ENCODE results near the gene TPH1.

Gene TPH1

GRCh38 chr11:18046116-18046777 lies at the start of gene TPH1:
TSS of gene TPH1 (minus strand) at chr11:18046269. CDS start at chr11:18040762, 5,507 bp downstream.
- peaks cover 36% of the 10 kb centered on the region for H3K27me3 ChIP-seq (ENCODE audit: control insufficient read depth, insufficient read depth, low read length)
- no peaks in the 10 kb centered on the region for H3K36me3 ChIP-seq (ENCODE audit: control insufficient read depth, low read depth, low read length)
- H3K9ac ChIP-seq (ENCODE audit: low read length) = no peak within 1 kb of the TSS
- H3K4me1 ChIP-seq (ENCODE audit: control insufficient read depth, low read depth, low read length) = no peaks in the 10 kb centered on the region
- H3K9me3 ChIP-seq (ENCODE audit: control insufficient read depth, low read depth, low read length) = no peaks in the 10 kb centered on the region
- H3K27ac ChIP-seq (ENCODE audit: low read length) = no peak within 1 kb of the TSS
- H3K4me3 ChIP-seq (ENCODE audit: low read length) = peak within 1 kb of the TSS; percentile 46

- H3K9me3 ChIP-seq (ENCODE audit: control insufficient read depth, low read depth, low read length) = no peaks in the 10 kb centered on the region
- H3K9ac ChIP-seq (ENCODE audit: low read length) = no peak overlapping the region
- peaks cover 81% of the 10 kb centered on the region for H3K36me3 ChIP-seq (ENCODE audit: control insufficient read depth, low read depth, low read length)
- no peak overlapping the region for H3K27ac ChIP-seq (ENCODE audit: low read length)
- no peak overlapping the region for H3K4me3 ChIP-seq (ENCODE audit: low read length)
- H3K27me3 ChIP-seq (ENCODE audit: control insufficient read depth, insufficient read depth, low read length) = no peaks in the 10 kb centered on the region
- no peaks in the 10 kb centered on the region for H3K4me1 ChIP-seq (ENCODE audit: control insufficient read depth, low read depth, low read length)
Observed at GRCh38 chr11:18093959-18094358, 47.9 kb upstream of the TPH1 start.

- peaks cover 87% of the 10 kb centered on the region for H3K36me3 ChIP-seq (ENCODE audit: control insufficient read depth, low read depth, low read length)
- no peak overlapping the region for H3K4me3 ChIP-seq (ENCODE audit: low read length)
Observed at GRCh38 chr11:18091731-18092130, 45.7 kb upstream of the TPH1 start.

GRCh38 chr11:18088966-18089365 lies 42.9 kb upstream of the TPH1 start:
- Histone ChIP-seq H3K36me3 (ENCODE audit: control insufficient read depth, low read depth, low read length) (peaks cover 80% of the 10 kb centered on the region), H3K4me1 (ENCODE audit: control insufficient read depth, low read depth, low read length) (no peaks in the 10 kb centered on the region), H3K9me3 (ENCODE audit: control insufficient read depth, low read depth, low read length) (no peaks in the 10 kb centered on the region), H3K27me3 (ENCODE audit: control insufficient read depth, insufficient read depth, low read length) (no peaks in the 10 kb centered on the region), H3K9ac (ENCODE audit: low read length) (no peak overlapping the region), H3K4me3 (ENCODE audit: low read length) (no peak overlapping the region), H3K27ac (ENCODE audit: low read length) (no peak overlapping the region)

More at GRCh38 chr11:18091731-18092130, 45.7 kb upstream of the TPH1 start:
- no peak overlapping the region for H3K27ac ChIP-seq (ENCODE audit: low read length)
- H3K4me1 ChIP-seq (ENCODE audit: control insufficient read depth, low read depth, low read length) = no peaks in the 10 kb centered on the region
- H3K9ac ChIP-seq (ENCODE audit: low read length) = no peak overlapping the region
- H3K27me3 ChIP-seq (ENCODE audit: control insufficient read depth, insufficient read depth, low read length) = no peaks in the 10 kb centered on the region
- no peaks in the 10 kb centered on the region for H3K9me3 ChIP-seq (ENCODE audit: control insufficient read depth, low read depth, low read length)

GRCh38 chr11:18088366-18088765 lies 42.3 kb upstream of the TPH1 start:
- no peaks in the 10 kb centered on the region for H3K27me3 ChIP-seq (ENCODE audit: control insufficient read depth, insufficient read depth, low read length)
- H3K4me3 ChIP-seq (ENCODE audit: low read length) = no peak overlapping the region
- peaks cover 74% of the 10 kb centered on the region for H3K36me3 ChIP-seq (ENCODE audit: control insufficient read depth, low read depth, low read length)
- no peaks in the 10 kb centered on the region for H3K4me1 ChIP-seq (ENCODE audit: control insufficient read depth, low read depth, low read length)
- H3K9me3 ChIP-seq (ENCODE audit: control insufficient read depth, low read depth, low read length) = no peaks in the 10 kb centered on the region
- H3K27ac ChIP-seq (ENCODE audit: low read length) = no peak overlapping the region
- H3K9ac ChIP-seq (ENCODE audit: low read length) = no peak overlapping the region

- no peak overlapping the region for H3K9ac ChIP-seq (ENCODE audit: low read length)
- H3K36me3 ChIP-seq (ENCODE audit: control insufficient read depth, low read depth, low read length) = peaks cover 51% of the 10 kb centered on the region
- H3K4me3 ChIP-seq (ENCODE audit: low read length) = no peak overlapping the region
- H3K9me3 ChIP-seq (ENCODE audit: control insufficient read depth, low read depth, low read length) = no peaks in the 10 kb centered on the region
- no peak overlapping the region for H3K27ac ChIP-seq (ENCODE audit: low read length)
- no peaks in the 10 kb centered on the region for H3K27me3 ChIP-seq (ENCODE audit: control insufficient read depth, insufficient read depth, low read length)
- H3K4me1 ChIP-seq (ENCODE audit: control insufficient read depth, low read depth, low read length) = no peaks in the 10 kb centered on the region
Observed at GRCh38 chr11:18081551-18081950, 35.5 kb upstream of the TPH1 start.

- Histone ChIP-seq H3K36me3 (ENCODE audit: control insufficient read depth, low read depth, low read length) (peaks cover 42% of the 10 kb centered on the region), H3K27ac (ENCODE audit: low read length) (no peak overlapping the region), H3K4me3 (ENCODE audit: low read length) (no peak overlapping the region), H3K9me3 (ENCODE audit: control insufficient read depth, low read depth, low read length) (no peaks in the 10 kb centered on the region), H3K9ac (ENCODE audit: low read length) (no peak overlapping the region), H3K4me1 (ENCODE audit: control insufficient read depth, low read depth, low read length) (no peaks in the 10 kb centered on the region), H3K27me3 (ENCODE audit: control insufficient read depth, insufficient read depth, low read length) (no peaks in the 10 kb centered on the region)
Observed at GRCh38 chr11:18080451-18080850, 34.4 kb upstream of the TPH1 start.

- no peaks in the 10 kb centered on the region for H3K27me3 ChIP-seq (ENCODE audit: control insufficient read depth, insufficient read depth, low read length)
- H3K27ac ChIP-seq (ENCODE audit: low read length) = no peak overlapping the region
- no peak overlapping the region for H3K4me3 ChIP-seq (ENCODE audit: low read length)
- no peaks in the 10 kb centered on the region for H3K9me3 ChIP-seq (ENCODE audit: control insufficient read depth, low read depth, low read length)
- peaks cover 37% of the 10 kb centered on the region for H3K36me3 ChIP-seq (ENCODE audit: control insufficient read depth, low read depth, low read length)
- no peaks in the 10 kb centered on the region for H3K4me1 ChIP-seq (ENCODE audit: control insufficient read depth, low read depth, low read length)
- H3K9ac ChIP-seq (ENCODE audit: low read length) = no peak overlapping the region
Observed at GRCh38 chr11:18078909-18079308, 32.8 kb upstream of the TPH1 start.

- no peak overlapping the region for H3K27ac ChIP-seq (ENCODE audit: low read length)
- no peaks in the 10 kb centered on the region for H3K27me3 ChIP-seq (ENCODE audit: control insufficient read depth, insufficient read depth, low read length)
- no peak overlapping the region for H3K9ac ChIP-seq (ENCODE audit: low read length)
- H3K4me3 ChIP-seq (ENCODE audit: low read length) = no peak overlapping the region
- peaks cover 16% of the 10 kb centered on the region for H3K36me3 ChIP-seq (ENCODE audit: control insufficient read depth, low read depth, low read length)
- no peaks in the 10 kb centered on the region for H3K4me1 ChIP-seq (ENCODE audit: control insufficient read depth, low read depth, low read length)
- H3K9me3 ChIP-seq (ENCODE audit: control insufficient read depth, low read depth, low read length) = no peaks in the 10 kb centered on the region
Observed at GRCh38 chr11:18075444-18075843, 29.4 kb upstream of the TPH1 start.

GRCh38 chr11:18071098-18071705 lies 25.1 kb upstream of the TPH1 start:
- Histone ChIP-seq H3K27ac (ENCODE audit: low read length) (no peak overlapping the region), H3K9ac (ENCODE audit: low read length) (no peak overlapping the region), H3K4me3 (ENCODE audit: low read length) (no peak overlapping the region), H3K9me3 (ENCODE audit: control insufficient read depth, low read depth, low read length) (no peaks in the 10 kb centered on the region), H3K27me3 (ENCODE audit: control insufficient read depth, insufficient read depth, low read length) (no peaks in the 10 kb centered on the region), H3K36me3 (ENCODE audit: control insufficient read depth, low read depth, low read length) (no peaks in the 10 kb centered on the region), H3K4me1 (ENCODE audit: control insufficient read depth, low read depth, low read length) (no peaks in the 10 kb centered on the region)

GRCh38 chr11:18067372-18067771 lies 21.3 kb upstream of the TPH1 start:
- H3K36me3 ChIP-seq (ENCODE audit: control insufficient read depth, low read depth, low read length) = no peaks in the 10 kb centered on the region
- no peaks in the 10 kb centered on the region for H3K9me3 ChIP-seq (ENCODE audit: control insufficient read depth, low read depth, low read length)
- H3K4me3 ChIP-seq (ENCODE audit: low read length) = no peak overlapping the region
- no peaks in the 10 kb centered on the region for H3K27me3 ChIP-seq (ENCODE audit: control insufficient read depth, insufficient read depth, low read length)
- no peak overlapping the region for H3K27ac ChIP-seq (ENCODE audit: low read length)
- no peak overlapping the region for H3K9ac ChIP-seq (ENCODE audit: low read length)
- no peaks in the 10 kb centered on the region for H3K4me1 ChIP-seq (ENCODE audit: control insufficient read depth, low read depth, low read length)

- Histone ChIP-seq H3K4me3 (ENCODE audit: low read length) (no peak overlapping the region), H3K27ac (ENCODE audit: low read length) (no peak overlapping the region), H3K9ac (ENCODE audit: low read length) (no peak overlapping the region), H3K36me3 (ENCODE audit: control insufficient read depth, low read depth, low read length) (no peaks in the 10 kb centered on the region), H3K9me3 (ENCODE audit: control insufficient read depth, low read depth, low read length) (no peaks in the 10 kb centered on the region), H3K27me3 (ENCODE audit: control insufficient read depth, insufficient read depth, low read length) (no peaks in the 10 kb centered on the region), H3K4me1 (ENCODE audit: control insufficient read depth, low read depth, low read length) (no peaks in the 10 kb centered on the region)
Observed at GRCh38 chr11:18066626-18067025, 20.6 kb upstream of the TPH1 start.
